Lower lobe of right lung (tissue), 2 donors: ENCODE results near the gene CTDSPL. TPM values are rescaled to one million over a fixed set of nuclear protein-coding genes. Genes with fewer than 3 reads are reported as not detected.
A peak's percentile ranks its signal among the peaks of the same experiment; 100 is the strongest.

ENCODE experiments used
- ATAC-seq, 2 donors: fragments of 200-7000 bp; cut with Tn5 transposase; one replicate each; pipeline ENCODE4 v1.9.1; 2020 to 2022; ENCODE audit warnings: mild to moderate bottlenecking in 2 of 2, moderate library complexity in 2 of 2
- DNase-seq: peaks from one replicate; pipeline ENCODE4 v3.0.0-alpha.2; 2020
- H3K27ac ChIP-seq: fragments of 200-600 bp; one replicate; pipeline ENCODE4 v1.8.0; 2022
- H3K27me3 ChIP-seq: fragments of 200-600 bp; one replicate; pipeline ENCODE4 v1.8.0; 2022; ENCODE audit warnings: low read depth
- H3K36me3 ChIP-seq: fragments of 200-600 bp; one replicate; pipeline ENCODE4 v1.8.0; 2022; ENCODE audit warnings: mild to moderate bottlenecking
- H3K4me1 ChIP-seq: fragments of 200-600 bp; one replicate; pipeline ENCODE4 v1.8.0; 2022
- H3K4me3 ChIP-seq: fragments of 200-600 bp; one replicate; pipeline ENCODE4 v1.8.0; 2022; ENCODE audit warnings: mild to moderate bottlenecking
- H3K9me3 ChIP-seq: fragments of 200-600 bp; one replicate; pipeline ENCODE4 v1.8.0; 2022
- CTCF ChIP-seq: fragments of 200-600 bp; IDR thresholded peaks from one replicate; pipeline ENCODE4 v1.8.0; 2022; ENCODE audit warnings: antibody characterized with exemption, mild to moderate bottlenecking
- intact Hi-C: fragments of 100-400 bp; cut with DNase I; formaldehyde crosslinking; loops from one replicate; pipeline ENCODE4 v1.11.0; 2022
- total RNA-seq: library from RNA; stranded (reverse); fragmentation: NEBNext Ultra II Directional; extraction: Animal tissue kit (Norgen Biotek cat#: 25700); gene quantifications from one replicate; pipeline ENCODE4 v1.2.1, GENCODE V29; 2021
- donor health status: DM: no; HTN: yes; CAD: no; lungs with severe emphysema.

Gene CTDSPL
- total RNA-seq, 1 donor from 2014 or later: 60.3 TPM

- DNase-seq: no peak
- Histone ChIP-seq H3K27ac (no peak overlapping the region), H3K36me3 (peaks cover 9% of the 10 kb centered on the region), H3K9me3 (no peaks in the 10 kb centered on the region), H3K4me1 (peaks cover 46% of the 10 kb centered on the region), H3K4me3 (no peak overlapping the region), H3K27me3 (no peaks in the 10 kb centered on the region)
- no peak for ATAC-seq
- TF ChIP-seq CTCF: no peak
- intact Hi-C loops: no loop called here
Measured at GRCh38 chr3:37954881-37955280, 93.2 kb downstream of the CTDSPL start.

GRCh38 chr3:37955918-37956707 lies 94.4 kb downstream of the CTDSPL start:
- Histone ChIP-seq H3K9me3 (no peaks in the 10 kb centered on the region), H3K36me3 (peaks cover 9% of the 10 kb centered on the region), H3K27me3 (no peaks in the 10 kb centered on the region), H3K27ac (peak overlapping the region; percentile 47), H3K4me1 (peaks cover 45% of the 10 kb centered on the region), H3K4me3 (no peak overlapping the region)
- no peak for DNase-seq
- peak in 1 of 2 donors; percentile 23 for ATAC-seq
- no peak for TF ChIP-seq CTCF
- intact Hi-C loops: no loop called here

GRCh38 chr3:37956723-37957538 lies 95.3 kb downstream of the CTDSPL start:
- no peak for ATAC-seq
- TF ChIP-seq CTCF: no peak
- Histone ChIP-seq H3K36me3 (peaks cover 9% of the 10 kb centered on the region), H3K4me3 (no peak overlapping the region), H3K27me3 (no peaks in the 10 kb centered on the region), H3K9me3 (no peaks in the 10 kb centered on the region), H3K4me1 (peaks cover 50% of the 10 kb centered on the region), H3K27ac (peak overlapping the region; percentile 47)
- intact Hi-C loops: no loop called here
- DNase-seq: no peak

GRCh38 chr3:37957539-37957936 lies 95.9 kb downstream of the CTDSPL start:
- ATAC-seq: no peak
- H3K27me3 ChIP-seq: no peaks in the 10 kb centered on the region
- H3K27ac ChIP-seq: peak overlapping the region; percentile 47
- intact Hi-C loops: no loop called here
- no peak overlapping the region for H3K4me3 ChIP-seq
- no peak for TF ChIP-seq CTCF
- H3K9me3 ChIP-seq: no peaks in the 10 kb centered on the region
- H3K36me3 ChIP-seq: peaks cover 9% of the 10 kb centered on the region
- DNase-seq: no peak
- peaks cover 50% of the 10 kb centered on the region for H3K4me1 ChIP-seq

- Histone ChIP-seq H3K27me3 (no peaks in the 10 kb centered on the region), H3K4me1 (peaks cover 20% of the 10 kb centered on the region), H3K9me3 (no peaks in the 10 kb centered on the region), H3K36me3 (no peaks in the 10 kb centered on the region), H3K27ac (no peak overlapping the region), H3K4me3 (no peak overlapping the region)
- no peak for TF ChIP-seq CTCF
- DNase-seq (no peak), ATAC-seq (no peak)
- intact Hi-C loops: no loop called here
Measured at GRCh38 chr3:37961622-37962431, 100.1 kb downstream of the CTDSPL start.
